ENCODE results near the gene DIS3L2.
"Not testable (repeated sequence)": the region's sequence is repeated elsewhere in the genome, so short reads cannot be mapped to it uniquely, and the experiment has no call there.

DIS3L2 gene

DNA sequence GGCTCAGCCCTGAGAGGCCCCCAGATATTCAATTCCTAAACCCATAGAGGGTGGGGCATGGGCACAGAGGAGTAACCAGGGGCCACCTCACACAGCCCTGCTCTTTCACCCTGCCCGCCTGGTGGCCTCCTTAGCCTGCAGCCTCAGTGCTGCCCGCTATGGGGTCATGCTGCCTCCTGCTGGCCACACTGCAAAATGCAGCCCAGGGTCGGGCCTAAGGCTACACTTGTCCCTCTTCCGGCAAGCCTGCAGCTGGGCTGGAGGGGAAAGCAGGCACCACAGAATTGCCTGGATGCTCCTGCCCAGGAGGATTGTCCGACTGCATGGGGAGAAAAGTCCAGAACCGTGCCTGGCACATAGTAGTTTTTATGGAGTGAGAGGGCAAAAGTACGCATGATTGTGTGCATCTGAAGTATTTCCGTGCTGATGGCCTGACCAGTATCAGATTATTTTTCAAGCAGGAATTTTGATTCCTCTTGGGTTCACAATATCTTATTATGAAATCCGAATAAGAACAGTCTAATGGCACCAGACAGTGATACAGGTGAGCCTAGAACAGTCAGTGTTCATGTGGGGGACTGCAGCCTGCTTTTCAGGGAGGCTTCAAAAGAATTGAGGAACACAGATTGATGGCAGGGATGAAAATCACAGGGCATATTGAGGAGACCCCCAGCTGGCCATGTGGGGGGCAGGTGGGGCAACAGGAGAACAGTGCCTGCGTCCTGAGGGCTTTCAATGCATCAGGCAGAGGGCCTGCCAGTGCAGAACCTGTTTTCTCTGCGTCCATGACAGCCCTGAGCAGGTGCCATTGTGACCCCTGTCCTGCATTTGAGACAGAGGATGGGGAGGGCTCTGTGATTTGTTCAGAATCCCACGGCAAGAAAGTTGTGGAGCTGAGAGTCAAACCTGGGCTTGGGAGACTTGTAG is 365.9 kb downstream of the DIS3L2 start:
- in situ Hi-C loops (cut with HindIII; ENCODE audit: low sequenced_read_pairs) = no loop called here

DNA sequence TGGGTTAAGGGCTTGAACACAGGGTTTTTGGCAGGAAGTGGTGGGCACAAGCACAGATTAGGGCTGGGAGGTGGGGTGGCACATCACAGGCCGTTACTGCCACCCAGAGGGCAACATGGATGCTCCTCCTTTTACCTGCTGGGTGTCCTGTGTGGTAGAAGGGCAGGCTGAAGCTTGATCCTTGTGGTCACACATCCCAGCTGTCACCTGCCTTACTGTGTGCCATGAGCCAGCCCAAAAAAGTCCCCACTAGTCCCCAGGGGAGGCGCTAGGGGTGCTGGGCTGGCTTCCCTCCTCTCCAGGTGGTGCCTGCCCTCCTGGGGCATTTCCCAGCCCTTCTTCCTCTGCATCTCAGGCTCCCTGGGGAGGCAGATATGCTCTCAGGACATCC is 366.5 kb downstream of the DIS3L2 start:
- in situ Hi-C loops (cut with HindIII; ENCODE audit: low sequenced_read_pairs) = no loop called here

- in situ Hi-C loops (cut with HindIII; ENCODE audit: low sequenced_read_pairs) = no loop called here
These were observed 367.3 kb downstream of the DIS3L2 start for GRCh38 chr2:232328516-232329460.

GRCh38 chr2:232329716-232330067 is 368.2 kb downstream of the DIS3L2 start:
- in situ Hi-C loops (cut with HindIII; ENCODE audit: low sequenced_read_pairs) = no loop called here

GRCh38 chr2:232330068-232330999 is 368.8 kb downstream of the DIS3L2 start:
- in situ Hi-C loops (cut with HindIII; ENCODE audit: low sequenced_read_pairs) = no loop called here

GRCh38 chr2:232331061-232331460 is 369.5 kb downstream of the DIS3L2 start:
- in situ Hi-C loops (cut with HindIII; ENCODE audit: low sequenced_read_pairs) = not testable (repeated sequence)

GRCh38 chr2:232331641-232332040 is 370.1 kb downstream of the DIS3L2 start:
- in situ Hi-C loops (cut with HindIII; ENCODE audit: low sequenced_read_pairs) = not testable (repeated sequence)

DNA sequence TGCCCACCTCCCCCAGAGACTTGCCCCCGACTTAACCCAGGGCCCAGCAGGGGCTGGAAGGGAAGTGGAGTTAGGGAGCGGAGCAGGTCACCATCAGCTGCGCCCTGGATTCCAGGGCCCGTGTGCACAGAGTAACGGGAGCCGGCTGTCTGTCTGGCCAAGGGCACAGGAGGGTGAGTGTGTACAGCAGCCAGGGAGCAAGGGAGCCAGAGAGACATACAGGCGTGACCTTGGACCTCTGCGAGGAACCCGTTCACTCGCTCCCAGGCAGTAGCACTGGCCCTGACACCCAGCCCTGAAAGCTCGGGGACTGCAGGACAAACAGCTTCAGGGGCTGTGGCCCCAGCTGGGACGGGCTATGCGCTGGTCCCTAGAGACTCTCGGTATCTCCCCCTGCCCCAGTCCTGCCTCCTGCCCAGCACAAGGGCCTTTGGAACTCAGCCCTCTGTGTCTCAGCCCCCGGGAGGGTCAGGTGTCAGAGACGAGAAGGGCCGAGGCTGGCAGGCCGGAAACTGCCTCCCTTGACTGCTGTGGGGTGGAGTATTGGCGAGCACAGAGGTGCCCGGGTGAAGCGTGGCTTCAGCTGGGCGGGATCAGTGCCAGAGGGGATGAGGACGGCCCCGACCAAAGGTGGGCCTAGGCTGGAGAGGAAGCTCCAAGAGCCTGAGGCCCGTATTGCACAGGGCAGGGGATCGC is 370.9 kb downstream of the DIS3L2 start:
- in situ Hi-C loops (cut with HindIII; ENCODE audit: low sequenced_read_pairs) = not testable (repeated sequence)

DNA sequence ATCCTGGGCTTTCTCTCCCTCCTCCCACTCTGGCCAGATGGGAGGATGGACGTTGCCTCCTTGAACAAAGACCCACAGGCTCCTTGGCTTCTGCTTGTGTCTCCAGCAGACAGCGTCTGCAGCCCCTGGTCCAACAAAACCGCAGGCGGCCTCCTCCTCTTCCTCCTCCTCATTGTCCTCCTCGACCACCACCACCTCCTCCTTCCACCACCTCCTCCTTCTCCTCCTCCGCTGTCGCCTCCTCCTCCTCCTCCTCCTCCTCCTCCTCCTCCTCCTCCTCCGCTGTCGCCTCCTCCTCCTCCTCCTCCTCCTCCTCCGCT is 371.4 kb downstream of the DIS3L2 start:
- in situ Hi-C loops (cut with HindIII; ENCODE audit: low sequenced_read_pairs) = no loop called here

DNA sequence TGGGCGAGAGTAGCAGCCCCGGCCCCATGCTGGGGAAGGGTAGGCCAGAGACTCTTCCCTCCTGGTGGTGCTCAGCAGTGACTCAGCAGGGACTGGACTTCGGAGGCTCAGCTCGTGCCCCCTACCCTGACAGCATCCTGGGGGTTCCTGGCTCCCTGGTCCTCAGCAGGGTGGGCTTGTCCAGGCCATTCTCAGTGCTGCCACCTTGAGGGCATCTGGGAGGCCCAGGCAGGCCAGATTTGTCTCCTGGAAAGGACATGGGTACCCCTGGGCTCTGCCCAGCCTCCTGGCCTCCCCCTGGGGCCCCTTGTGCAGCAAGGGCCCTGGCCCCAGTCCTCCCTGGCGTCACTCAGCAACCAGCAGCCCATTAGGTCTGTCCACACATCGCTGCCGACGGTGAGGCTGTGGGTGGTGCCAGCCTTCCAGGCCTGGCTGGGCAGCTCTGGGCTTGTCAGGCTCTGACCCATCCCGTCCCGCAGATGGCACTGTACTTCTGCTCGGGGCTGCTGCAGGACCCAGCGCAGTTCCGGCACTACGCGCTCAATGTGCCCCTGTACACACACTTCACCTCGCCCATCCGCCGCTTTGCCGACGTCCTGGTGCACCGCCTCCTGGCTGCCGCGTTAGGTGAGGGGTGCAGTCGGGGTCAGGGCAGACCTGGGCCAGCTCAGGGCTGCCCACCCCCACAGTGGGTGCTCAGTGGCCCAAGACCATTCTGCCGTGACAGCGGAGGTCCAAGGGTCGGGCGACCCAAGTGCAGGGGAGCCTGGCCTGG is 372.0 kb downstream of the DIS3L2 start:
- in situ Hi-C loops (cut with HindIII; ENCODE audit: low sequenced_read_pairs) = no loop called here

DNA sequence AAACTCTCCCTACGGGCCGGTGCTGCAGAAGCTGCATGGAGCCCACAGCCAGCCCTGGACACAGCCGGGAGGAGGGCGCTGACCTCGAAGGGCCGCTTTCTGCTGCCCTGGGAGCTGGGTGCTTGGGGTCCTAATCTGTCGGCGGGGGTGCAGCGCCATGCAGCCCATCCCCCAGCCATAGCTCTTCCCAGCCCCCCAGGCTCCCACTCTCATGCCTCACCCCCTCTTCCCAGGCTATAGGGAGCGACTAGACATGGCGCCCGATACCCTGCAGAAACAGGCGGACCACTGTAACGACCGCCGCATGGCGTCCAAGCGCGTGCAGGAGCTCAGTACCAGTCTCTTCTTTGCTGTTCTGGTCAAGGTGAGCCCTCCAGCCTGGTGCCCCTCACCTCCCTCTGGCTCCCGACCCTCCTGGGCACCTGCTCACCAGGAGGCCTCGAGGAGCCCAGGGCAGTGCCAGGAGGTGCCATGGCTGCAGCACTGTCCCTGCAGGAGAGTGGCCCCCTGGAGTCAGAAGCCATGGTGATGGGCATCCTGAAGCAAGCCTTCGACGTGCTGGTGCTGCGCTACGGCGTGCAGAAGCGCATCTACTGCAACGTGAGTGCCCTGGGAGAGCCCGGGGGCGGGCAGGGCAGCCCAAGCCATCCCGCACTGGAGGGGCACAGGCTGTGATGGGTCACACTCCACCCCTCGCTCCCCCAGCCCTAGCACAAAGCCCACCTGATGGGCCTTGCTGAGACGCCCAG is 372.8 kb downstream of the DIS3L2 start:
- in situ Hi-C loops (cut with HindIII; ENCODE audit: low sequenced_read_pairs) = not testable (repeated sequence)

GRCh38 chr2:232334885-232335205 is 373.3 kb downstream of the DIS3L2 start:
- in situ Hi-C loops (cut with HindIII; ENCODE audit: low sequenced_read_pairs) = not testable (repeated sequence)

DNA sequence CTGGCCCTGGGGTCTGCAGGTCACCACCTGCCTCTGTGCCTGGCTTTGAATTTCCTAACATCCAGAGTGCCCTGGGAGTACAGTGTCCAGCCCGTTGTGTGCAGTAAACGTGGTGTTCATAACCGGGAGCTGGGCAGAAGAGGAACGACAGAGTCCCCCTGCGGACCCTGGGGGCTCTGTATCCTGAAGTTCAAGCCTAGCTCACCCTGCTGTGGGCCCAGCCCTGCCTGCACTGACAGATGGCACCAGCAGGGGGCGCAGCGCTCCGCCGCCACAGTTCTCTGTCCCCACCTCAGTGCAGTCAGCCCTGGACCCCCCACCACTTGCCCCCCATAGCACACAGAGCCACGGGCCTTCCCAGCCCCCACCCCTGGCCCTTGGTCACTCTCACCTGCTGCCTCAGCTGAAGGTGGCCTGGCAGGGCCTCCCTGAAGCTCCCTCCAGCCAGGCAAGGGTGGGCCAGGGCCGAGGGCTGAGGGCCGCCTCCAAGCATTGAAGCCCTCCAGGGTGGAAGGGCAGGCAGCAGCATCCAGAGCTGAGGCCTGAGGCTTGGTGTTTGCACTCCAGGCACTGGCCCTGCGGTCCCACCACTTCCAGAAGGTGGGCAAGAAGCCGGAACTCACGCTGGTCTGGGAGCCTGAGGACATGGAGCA is 373.8 kb downstream of the DIS3L2 start:
- in situ Hi-C loops (cut with HindIII; ENCODE audit: low sequenced_read_pairs) = not testable (repeated sequence)

- in situ Hi-C loops (cut with HindIII; ENCODE audit: low sequenced_read_pairs) = no loop called here
These were observed 374.3 kb downstream of the DIS3L2 start for GRCh38 chr2:232335859-232336215.

DNA sequence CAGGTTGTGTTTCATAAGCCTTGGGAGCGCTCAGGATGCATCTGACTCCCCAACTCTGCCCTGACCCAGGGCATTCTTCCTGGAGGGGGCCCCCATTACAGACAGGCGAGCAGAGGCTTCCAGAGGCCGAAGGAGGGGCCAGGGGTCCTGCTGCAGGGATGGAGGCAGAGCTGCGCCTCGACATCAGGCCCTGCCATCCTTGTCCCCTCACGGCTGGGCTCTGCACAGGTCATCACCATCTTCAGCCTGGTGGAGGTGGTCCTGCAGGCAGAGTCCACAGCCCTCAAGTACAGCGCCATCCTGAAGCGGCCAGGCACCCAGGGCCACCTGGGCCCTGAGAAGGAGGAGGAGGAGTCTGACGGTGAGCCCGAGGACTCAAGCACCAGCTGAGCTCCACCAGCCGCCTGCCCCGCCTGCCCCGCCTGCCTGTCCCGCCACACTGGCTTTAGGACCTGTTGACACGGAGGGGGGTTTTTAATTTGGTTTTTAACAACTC is 374.8 kb downstream of the DIS3L2 start:
- in situ Hi-C loops (cut with HindIII; ENCODE audit: low sequenced_read_pairs) = no loop called here

- in situ Hi-C loops (cut with HindIII; ENCODE audit: low sequenced_read_pairs) = no loop called here
These were observed 375.6 kb downstream of the DIS3L2 start for GRCh38 chr2:232336981-232337720.

- in situ Hi-C loops (cut with HindIII; ENCODE audit: low sequenced_read_pairs) = not testable (repeated sequence)
These were observed 376.7 kb downstream of the DIS3L2 start for GRCh38 chr2:232338094-232338758.

Measured in endothelial cell of hepatic sinusoid (primary cell).